ENCODE results near the gene SMYD3.

DNA sequence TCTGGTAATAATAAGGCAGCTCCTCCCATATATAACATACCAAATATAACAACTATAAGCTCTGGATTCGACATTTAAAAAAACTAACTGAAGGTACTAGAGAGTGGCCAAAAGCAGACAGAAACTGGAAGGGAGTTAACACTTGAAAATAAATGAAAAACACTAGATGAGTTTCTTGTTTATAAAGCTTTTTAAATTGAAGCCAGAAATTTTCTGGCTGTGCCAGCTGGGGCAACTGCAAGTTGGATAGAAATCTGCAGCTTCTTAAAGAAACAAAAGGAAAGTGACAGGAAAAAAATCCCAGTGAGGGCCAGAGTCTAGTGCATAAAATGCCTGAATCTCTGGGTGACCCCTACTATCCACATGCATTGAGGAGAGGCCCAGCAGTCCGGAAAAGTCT is 432.7 kb downstream of the SMYD3 start:
- TF ChIP-seq EZH2 (IDR thresholded peaks at IDR 0.05; ENCODE audit: borderline replicate concordance, low read depth, low read length) (no peak), ZNF77 (CRISPR knock-in tag; IDR thresholded peaks at IDR 0.05) (no peak), CBFB (CRISPR knock-in tag; IDR thresholded peaks at IDR 0.05) (no peak), ZFP30 (CRISPR knock-in tag; IDR thresholded peaks at IDR 0.05; ENCODE audit: borderline replicate concordance) (no peak)
- TF ChIP-seq, protein P1, sequence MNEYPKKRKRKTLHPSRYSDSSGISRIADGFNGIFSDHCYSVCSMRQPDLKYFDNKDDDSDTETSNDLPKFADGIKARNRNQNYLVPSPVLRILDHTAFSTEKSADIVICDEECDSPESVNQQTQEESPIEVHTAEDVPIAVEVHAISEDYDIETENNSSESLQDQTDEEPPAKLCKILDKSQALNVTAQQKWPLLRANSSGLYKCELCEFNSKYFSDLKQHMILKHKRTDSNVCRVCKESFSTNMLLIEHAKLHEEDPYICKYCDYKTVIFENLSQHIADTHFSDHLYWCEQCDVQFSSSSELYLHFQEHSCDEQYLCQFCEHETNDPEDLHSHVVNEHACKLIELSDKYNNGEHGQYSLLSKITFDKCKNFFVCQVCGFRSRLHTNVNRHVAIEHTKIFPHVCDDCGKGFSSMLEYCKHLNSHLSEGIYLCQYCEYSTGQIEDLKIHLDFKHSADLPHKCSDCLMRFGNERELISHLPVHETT (CRISPR knock-in tag; conservative IDR thresholded peaks at IDR 0.05 in 1 of 2, IDR thresholded peaks at IDR 0.05 in 1 of 2), result no peak

All from K562 (cell line).